Fibroblast of skin of right biceps (primary cell): Measurements from ENCODE around the gene IKZF3.
A peak's percentile ranks its signal among the peaks of the same experiment; 100 is the strongest.
"Not testable (repeated sequence)": the region's sequence is repeated elsewhere in the genome, so short reads cannot be mapped to it uniquely, and the experiment has no call there.

ENCODE experiments used
- DNase-seq: peaks from one replicate; pipeline ENCODE4 v3.0.0-alpha.2; 2013

The IKZF3 gene

DNA sequence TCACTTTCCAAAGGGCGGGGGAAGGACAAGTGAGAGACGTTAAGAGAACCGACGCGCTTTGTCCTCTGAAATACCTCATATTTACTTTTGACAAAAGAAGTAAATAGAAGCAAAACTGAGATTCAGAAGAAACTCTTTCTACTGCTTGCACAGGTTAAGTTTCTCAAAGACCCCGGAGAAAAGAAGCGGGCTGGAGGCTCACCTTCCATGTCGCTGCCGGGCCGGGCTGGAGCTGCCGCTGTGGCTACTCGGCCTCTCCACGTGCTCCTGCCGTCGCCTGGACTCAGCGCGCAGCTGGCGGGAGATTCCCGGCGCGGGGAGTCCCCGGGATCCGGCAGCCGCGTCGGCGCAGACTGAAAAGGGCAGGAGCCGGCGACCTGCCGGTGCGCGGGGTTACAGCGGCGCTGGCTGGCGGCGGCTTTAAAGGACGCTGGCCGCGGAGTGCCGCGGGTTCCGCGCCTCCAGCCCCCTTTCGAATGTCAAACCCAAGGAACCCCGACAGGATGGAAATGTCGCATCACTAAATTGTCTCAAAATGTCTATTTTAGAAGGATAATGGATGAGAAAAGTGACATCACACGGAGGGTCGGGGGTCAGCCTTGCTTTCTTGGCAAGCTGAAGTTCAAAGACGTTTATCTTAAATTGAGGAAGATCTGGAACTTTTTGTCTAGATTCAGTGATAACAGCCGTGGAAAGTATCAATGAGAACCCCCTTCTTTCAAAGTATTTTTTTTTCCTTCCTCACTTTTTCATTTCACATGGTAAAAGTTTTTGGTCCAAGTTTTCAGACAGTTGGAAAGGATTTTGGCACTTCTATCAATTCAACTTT is at the start of gene IKZF3:
Gene IKZF3, minus strand, starts transcription at position 395 of the 829 bp plus-strand sequence. Its CDS starts 186 bp downstream, at position 209.
- DNase-seq = peak; percentile 22

DNA sequence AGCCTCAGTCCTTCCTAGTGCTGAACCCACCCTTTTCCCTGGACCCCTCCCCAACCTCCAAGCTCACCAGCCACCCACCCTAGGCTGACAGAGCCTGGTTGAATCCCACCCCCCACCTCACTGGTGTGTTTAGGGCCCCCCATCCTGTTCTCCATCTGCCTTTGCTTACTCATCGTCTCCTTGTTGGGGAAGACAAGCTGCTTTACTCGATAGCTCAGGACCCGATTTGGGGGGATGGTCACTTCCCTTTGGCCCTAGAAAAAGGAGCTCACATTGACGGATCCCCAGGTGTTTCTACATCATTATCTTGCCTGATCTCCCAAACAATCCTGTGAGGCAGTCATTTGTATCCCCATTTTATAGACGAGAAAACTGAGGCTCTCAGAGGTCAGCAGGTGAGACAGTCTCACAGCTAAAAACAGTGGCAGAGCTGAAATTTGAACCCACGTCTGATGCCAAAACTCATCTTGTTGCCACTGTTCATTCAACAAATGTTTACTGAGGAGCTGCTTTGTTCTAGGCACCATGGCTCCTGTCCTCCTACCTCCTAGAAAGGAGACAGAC is 44.8 kb upstream of the IKZF3 start:
- no peak for DNase-seq

DNA sequence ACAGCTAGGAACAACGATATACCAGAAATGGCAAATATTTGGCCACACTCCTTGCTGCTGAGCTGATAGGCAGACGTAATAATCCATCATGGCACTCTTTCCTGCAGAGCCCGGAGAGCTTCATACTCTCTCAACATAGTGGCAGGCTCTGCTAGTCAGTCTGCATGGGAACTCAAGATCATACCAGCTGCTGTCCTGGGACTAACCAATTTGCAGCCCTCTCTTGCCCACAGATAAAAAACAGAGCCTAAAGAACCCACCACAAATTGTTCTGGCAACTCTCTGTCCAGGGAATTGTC is 40.8 kb upstream of the IKZF3 start:
- no peak for DNase-seq

DNA sequence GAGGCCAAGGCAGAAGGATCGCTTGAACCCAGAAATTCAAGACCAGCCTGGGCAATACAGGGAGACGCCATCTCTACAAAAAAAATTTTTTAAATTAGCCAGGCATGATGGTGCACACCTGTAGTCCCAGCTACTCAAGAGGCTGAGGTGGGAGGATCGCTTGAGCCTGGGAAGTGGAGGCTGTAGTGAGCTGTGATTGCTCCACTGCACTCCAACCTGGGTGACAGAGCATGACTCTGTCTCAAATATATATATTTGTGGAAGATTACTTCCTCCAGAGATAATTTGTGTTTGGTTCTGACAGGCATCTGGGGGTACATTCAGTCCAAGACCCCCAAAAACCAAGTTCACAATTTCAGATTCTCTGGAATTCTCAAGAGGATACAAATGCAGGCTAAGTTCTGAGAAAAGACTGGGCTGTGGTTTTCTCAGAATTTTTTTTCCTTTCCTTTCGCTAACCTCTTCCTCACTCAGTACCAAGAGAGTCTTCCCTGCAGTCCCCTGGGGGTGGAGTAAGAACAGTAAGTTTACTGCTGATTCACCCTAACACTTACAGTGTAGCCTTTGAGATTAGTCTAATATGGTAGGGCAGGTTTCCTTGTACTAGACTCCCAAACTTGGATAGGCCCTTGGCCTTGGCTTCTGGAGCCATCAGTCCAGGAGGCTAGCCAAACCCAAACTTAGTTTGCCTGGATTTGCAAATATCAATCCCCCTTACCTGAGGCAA is 39.2 kb upstream of the IKZF3 start:
- peak; percentile 51 for DNase-seq

DNA sequence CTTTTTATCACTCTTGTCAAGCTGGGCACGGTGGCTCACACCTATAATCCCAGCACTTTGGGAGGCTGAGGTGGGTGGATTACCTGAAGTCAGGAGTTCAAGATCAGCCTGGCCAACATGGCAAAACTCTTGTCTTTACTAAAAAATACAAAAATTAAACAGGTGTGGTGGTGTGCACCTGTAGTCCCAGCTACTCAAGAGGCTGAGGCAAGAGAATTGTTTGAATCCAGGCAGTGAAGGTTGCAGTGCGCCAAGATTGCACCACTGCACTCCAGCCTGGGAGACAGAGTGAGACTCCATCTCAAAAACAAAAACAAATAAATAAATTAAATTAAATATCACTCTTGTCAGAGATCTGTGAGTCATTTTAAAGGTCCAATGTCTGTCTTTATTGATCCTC is 37.9 kb upstream of the IKZF3 start:
- DNase-seq = not testable (repeated sequence)

DNA sequence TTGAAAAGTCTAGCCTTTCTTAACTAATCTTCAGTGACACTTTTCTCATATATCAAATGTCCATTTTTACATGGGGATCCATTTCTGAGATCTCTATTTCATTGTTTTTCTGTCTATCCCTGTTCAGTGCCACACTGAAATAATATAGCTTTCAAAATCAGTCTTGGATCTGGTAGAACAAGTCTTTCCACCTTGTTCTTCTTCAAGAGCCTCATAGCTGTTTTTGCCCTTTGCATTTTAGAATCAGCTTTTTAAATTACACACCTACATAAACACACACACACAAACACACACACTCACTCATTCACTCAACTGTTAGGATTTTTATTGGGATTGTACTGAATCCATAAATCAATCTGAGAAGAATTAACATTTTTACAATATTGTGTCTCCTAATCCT is 35.1 kb upstream of the IKZF3 start:
- no peak for DNase-seq

DNA sequence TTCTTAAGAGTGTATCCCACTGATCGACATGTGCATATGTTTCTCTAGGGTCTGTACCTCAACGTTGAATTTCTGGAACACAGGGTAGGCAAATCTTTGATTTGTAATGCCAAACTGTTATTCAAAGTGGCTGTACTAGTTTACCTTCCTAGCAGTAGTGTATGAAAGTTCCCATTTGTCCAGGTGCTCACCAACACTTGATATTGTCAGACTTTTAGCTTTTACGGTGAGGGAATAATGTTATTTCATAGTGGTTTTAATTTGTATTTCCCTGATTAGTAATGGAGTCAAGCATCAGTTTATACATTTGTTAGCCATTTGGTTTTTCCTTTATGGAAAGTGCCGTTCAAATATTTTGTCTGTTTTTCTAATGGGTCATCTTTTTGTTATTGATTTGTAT is 34.0 kb upstream of the IKZF3 start:
- DNase-seq = no peak

DNA sequence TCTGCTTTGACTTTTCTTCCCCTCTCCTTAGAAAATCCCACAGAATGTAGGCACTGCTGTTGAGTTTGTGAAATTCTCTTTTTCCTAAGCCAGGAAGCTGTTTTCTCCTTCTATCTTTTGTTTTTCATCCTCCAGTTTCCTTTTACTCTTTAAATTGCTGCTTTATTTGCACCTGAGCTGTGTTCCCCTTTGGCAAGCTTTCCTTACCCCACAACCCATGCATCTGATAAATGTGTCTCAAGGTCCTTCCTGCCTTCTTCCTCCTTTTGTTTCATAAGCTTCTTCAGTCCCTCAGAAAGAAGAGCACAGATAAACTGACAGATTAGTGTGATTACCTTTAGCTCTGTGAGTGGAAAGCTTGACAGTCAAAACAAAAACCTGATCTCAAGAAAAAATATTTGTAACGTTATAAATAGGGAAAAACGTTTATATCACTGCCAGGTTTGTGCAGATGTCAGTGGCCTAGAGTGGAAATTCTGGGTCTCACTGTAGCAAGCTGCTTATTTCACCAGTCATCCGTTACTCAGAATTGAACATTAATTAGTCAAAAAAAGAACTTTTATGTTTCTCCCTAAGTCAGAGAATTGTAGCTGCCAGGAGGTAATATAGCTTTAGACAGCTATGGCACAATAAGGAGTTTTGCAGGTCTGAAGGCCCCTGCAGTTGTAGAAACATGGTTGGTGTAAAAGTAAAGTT is 30.7 kb upstream of the IKZF3 start:
- DNase-seq = no peak

DNA sequence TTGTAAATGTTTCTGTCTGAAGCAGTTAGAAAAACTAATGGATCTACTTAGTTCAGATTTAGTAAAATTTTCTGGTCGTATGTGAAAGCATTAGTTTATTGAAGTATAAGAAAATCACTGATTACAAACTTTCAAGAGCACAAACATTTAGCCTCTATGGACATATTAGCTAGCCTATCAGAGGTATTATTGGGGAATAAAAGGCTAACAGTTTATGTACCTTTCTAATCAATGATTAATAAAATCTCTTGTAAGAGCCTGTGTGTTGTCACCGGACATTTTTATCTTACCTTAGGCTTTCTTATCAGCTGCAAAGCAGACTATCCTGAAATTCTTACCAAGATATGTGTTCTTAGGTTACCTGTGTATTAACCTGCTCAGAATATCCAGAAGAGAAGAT is 25.1 kb upstream of the IKZF3 start:
- DNase-seq = no peak

DNA sequence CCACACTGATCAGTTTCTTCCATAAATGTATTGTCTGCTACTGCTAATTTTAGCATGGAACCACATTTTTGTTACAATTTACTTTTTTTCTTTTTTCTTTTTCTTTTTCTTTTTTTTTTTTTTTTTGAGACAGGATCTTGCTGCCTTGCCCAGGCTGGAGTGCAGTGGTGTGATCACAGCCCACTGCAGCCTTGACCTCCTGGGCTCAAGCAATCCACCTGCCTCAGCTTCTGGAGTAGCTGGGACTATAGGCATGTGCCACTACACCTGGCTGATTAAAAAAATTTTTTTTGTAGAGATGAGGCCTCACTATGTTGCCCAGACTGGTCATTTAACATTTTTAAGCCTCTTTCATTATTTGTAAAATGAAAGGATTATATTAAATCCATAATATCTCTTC is 23.0 kb upstream of the IKZF3 start:
- no peak for DNase-seq

DNA sequence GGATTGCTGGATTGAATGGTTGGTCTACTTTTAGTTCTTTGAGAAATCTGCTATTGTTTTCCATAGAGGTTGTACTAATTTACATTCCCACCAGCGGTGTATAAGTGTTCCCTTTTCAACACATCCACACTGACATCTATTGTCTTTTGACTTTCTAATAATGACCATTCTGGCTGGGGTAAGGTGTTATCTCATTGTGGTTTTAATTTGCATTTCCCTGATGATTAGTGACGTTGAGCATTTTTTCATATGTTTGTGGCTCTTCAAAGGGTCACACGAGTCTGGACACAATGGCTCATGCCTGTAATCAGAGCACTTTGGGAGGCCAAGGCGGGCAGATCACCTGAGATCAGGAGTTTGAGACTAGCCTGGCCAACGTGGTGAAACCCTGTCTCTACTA is 22.0 kb upstream of the IKZF3 start:
- DNase-seq = not testable (repeated sequence)

DNA sequence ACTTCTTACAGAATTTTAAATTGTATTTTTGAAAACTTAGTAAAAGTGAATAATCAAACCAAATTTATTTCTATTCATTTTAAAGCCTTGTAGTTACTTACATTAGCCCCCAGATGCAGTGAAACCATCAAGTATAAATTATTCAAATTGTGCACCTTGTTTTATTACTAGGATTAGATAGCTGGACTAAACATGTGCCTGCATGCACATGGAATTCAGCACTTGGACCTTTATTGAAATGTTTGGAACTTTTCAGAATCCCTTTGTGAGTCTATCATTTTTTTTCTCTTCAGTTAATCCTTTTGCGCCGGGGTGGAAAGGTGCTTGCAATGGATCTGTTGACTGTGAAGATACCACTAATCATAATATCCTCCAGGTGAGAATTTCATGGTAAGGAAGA is 8.6 kb upstream of the IKZF3 start:
- DNase-seq = peak; percentile 41

DNA sequence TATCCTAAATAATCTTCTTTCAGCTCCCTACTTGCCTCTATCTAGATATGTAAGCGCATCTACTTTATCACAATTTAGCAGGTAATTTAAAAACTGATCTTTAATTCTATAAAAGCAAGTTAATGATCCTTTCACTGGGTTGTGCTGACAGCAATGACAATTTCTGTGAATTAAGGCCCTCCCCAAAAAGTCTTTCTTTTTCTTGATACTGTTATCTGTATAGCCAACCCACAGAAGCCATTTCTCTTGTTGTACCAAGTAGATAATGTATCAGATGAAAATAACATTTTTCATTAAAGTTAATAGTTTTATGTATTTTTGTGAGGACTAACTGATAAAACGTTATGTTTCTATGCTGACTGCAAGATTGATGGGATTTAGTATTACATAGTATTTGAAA is 7.7 kb upstream of the IKZF3 start:
- DNase-seq = no peak

DNA sequence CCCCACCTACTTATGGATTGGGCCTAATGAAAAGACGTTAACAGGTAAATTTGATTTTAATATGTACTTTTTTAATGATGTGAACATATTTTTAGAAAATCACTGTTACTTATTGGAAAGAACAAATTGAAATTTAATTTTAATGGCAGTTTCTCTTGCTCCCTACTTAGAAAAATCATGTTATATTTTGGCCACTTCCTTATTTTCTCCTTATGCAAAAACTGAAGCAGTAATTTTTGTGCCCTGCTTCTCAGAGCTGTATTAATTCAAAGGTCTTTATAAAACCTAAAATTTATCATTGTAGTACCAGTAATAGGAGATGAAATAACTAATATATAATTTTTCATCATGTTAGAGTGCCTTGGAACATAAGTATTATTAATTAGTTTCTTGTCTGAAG is 6.7 kb upstream of the IKZF3 start:
- no peak for DNase-seq

DNA sequence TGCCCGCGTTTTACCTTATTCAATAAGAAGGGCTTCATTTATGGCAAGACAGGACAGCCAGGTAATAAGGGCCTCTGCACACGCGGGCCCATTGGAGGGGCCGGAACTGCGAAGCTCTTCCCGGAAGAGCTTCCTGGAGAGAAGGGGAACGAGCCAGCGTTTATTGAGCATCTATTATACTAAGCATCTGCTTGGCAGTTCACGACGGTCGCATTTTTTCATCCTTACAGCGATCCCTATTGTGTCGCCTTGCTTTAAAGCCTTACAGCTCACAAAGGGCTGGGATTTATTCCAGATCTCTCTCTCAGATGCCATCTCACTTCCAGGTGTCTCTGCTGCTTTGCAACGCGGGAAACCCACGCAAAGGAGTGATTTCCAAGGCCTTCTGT is 4.4 kb upstream of the IKZF3 start:
- DNase-seq = no peak

DNA sequence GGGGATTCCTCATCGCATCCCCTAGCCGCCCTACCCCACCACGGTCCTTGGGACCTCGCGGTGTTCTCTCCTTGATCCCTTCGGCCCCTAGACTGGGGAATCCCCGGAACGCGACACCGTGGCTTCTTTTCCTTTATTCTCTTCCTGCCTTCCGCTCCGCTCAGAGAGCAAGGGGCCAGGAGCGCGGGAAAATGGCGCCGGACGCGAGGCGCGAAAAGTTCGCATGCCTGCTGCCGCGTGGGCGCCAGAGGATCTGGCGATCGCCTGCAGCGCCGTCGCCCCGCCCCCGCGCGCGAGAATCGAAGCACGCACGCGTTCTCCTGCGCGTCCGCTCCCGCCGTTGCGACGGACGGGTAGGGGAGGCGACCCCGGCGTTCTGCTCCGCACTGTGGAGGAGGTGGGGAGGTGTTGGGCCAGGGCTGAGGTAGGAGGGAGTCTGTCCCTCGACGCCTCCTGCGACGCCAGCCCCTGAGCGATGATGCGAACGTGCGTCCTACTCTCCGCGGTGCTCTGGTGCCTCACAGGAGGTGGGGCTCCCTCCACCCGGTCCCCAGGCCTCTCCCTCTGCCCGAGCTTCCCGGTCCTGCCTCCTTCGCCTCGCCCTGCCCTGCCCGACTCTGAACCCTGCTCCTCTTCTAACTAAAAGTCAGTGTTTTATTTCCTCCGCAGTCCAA is 3.9 kb upstream of the IKZF3 start, which contains the start of gene ZPBP2:
Gene ZPBP2, plus strand, starts transcription at position 323 of the 674 bp plus-strand sequence. Its CDS starts 153 bp downstream, at position 476.
- peak; percentile 7 for DNase-seq

DNA sequence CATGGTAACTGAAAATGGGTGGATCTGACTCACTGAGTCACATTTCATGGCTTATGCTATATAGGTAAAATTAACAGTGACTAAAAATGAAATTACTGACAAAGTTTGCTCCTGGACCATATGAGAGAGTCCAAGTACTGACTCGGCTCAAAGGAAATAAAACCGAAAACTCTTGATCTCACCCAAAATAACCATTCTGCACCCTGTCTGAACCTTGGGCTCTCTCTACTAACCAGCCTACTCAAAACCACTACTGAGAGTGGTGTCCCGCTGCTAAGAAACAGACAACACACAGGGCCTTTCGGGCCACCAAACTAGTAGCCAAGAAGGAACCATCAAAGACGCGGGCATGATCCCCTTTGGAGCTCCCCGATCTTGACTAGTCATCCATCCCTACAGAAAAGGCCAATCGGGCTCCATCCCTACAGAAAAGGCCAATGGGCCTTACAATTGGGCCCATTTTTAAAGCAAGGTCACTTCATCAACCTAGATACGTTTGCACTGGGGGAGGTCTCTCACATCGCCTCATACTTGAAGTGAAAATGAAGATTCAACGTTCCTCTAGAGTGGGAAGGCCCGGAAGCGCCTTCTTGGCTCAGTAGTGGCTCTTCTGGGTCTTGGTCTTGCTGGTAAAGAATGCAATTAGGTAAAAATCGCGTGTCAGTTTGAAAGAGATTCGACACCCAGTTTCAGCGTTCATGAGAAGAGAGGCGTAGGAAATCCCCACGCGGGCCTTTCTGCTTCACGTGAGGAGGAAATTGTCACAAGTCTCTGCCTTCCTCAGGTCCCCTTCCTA is 3.2 kb upstream of the IKZF3 start:
- DNase-seq = no peak

DNA sequence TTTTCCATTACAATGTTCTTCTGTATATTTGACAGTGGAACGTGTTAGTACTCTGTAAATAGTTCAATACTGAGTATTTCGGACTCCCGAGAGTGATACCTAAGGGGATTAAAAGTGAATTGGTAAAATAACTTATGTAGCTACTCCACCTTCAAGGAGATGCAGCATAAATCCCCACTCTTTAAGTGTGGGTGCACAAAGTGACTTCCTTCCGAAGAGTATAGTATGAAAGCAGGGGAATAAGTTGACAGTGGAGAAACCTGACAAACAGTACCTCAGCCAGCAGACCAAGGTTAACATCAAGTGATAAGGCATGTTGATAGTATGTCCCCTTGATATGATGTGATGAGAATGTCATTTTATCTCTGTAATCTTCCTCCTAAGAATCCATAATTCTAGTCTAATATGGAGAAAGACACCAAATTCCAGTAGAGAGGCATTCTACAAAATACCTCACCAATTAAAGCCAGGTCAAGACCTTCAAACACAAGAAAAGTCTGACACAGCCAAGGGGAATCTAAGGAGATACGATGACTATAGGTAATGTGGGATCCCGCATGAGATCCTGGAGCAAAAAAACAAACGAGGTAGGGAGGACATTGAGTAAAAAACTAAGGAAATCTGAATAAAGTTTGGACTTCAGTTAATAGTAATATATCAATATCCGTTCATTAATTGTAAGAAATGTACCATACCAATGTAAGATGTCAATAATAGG is 2.1 kb upstream of the IKZF3 start:
- DNase-seq = no peak

DNA sequence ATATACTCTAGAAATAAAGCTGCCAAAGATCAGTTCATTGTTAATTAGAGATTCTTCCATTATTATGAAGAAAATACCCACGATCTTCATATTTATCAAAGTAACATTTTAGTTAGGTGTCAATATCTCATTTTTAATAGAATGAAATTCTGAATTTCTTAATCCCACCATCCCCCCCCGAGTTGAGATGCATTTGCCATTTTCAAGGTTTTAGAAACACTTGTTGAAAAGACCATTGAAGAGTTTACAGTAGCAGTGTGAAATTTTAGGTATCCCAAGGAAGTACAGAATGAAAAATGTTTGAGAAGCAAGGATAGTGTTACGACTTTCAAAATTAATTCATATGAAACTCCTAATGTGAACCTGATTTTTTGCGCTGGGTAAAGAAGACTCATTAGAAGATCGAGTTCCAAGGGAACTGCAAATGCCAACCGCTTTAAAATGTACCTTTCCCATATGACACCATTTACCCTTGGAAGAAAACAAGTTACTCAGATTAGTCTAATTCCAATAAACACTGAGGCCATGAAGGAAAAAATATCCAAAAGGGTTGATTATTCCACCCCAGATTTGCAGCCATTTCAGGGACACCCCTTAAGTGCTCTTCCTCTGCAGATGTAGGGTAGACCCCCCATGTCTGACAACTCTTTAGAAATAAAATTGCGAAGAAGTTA is 731 bp downstream of the IKZF3 start:
- DNase-seq = no peak

DNA sequence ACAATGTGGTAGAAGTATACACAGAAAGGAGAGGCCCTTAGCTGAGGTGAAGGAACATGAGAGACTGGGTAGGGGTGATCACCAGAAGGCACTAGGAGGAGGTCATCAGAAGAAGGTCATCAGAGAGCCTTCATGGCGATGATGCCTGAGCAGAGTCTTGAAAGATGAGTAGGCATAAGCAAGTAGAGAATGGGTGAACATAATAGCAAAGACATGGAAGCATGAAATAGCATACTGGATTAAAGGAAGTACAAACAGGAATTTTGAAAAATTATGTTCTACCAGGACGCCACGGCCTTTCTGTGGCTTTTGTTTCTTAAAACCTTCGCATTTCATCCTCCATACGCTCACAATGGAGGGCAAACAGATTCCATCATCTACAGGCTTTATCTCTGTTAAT is 2.9 kb downstream of the IKZF3 start:
- no peak for DNase-seq
